IPS DF 6.9 (cell line): ENCODE measurements around the gene ARHGAP30.
A peak's percentile ranks its signal among the peaks of the same experiment; 100 is the strongest.
"Not testable (repeated sequence)": the region's sequence is repeated elsewhere in the genome, so short reads cannot be mapped to it uniquely, and the experiment has no call there.

Experiments used
- DNase-seq: peaks from one replicate; pipeline ENCODE4 v3.0.0-alpha.2; 2013; ENCODE audit warnings: low read depth, low spot score
- H3K27ac ChIP-seq: one replicate; pipeline ENCODE4 v1.5.1; 2013; ENCODE audit warnings: low read length, control low read depth
- H3K27me3 ChIP-seq: 2 replicates; pipeline ENCODE4 v1.6.1; 2013; ENCODE audit warnings: mild to moderate bottlenecking, low read length; ENCODE audit not compliant: control insufficient read depth, insufficient read depth
- H3K36me3 ChIP-seq: 2 replicates; pipeline ENCODE4 v1.6.1; 2013; ENCODE audit warnings: low read length; ENCODE audit not compliant: control insufficient read depth, insufficient read depth
- H3K4me1 ChIP-seq: 2 replicates; pipeline ENCODE4 v1.6.1; 2013; ENCODE audit warnings: low read length; ENCODE audit not compliant: control insufficient read depth, insufficient read depth
- H3K4me3 ChIP-seq: 2 replicates; pipeline ENCODE4 v1.5.1; 2013; ENCODE audit warnings: mild to moderate bottlenecking, low read length
- H3K9me3 ChIP-seq: 2 replicates; pipeline ENCODE4 v1.6.1; 2013; ENCODE audit warnings: low read length, inconsistent platforms; ENCODE audit not compliant: control insufficient read depth, insufficient read depth
- WGBS: extraction: QIAGEN DNeasy Blood & Tissue Kit; methylation state at CpG from one replicate; pipeline ENCODE4 v1.1.7; 2013; ENCODE audit warnings: mixed read lengths, missing lambda C conversion rate; ENCODE audit not compliant: insufficient read length, insufficient coverage; 5-methylcytosine and 5-hydroxymethylcytosine counted together

ARHGAP30 gene

GRCh38 chr1:161020509-161021164 is 49.1 kb downstream of the ARHGAP30 start, which contains the start of gene F11R:
Gene F11R, minus strand, starts transcription at chr1:161021152. Its CDS starts 79 bp downstream, at chr1:161021073.
- Histone ChIP-seq H3K4me1 (peaks cover 3% of the 10 kb centered on the region), H3K27me3 (no peaks in the 10 kb centered on the region), H3K27ac (no peak within 1 kb of the TSS), H3K4me3 (peak within 1 kb of the TSS; percentile 74), H3K36me3 (no peaks in the 10 kb centered on the region), H3K9me3 (no peaks in the 10 kb centered on the region)
- no peak for DNase-seq
- no CpG with 5 or more reads among the region's 36 CpGs for WGBS

GRCh38 chr1:161019751-161020495 is 49.8 kb downstream of the ARHGAP30 start:
- Histone ChIP-seq H3K27ac (no peak overlapping the region), H3K4me1 (peaks cover 3% of the 10 kb centered on the region), H3K4me3 (peak overlapping the region; percentile 74; the same call in 1 of the 2 replicates), H3K27me3 (no peaks in the 10 kb centered on the region), H3K36me3 (no peaks in the 10 kb centered on the region), H3K9me3 (no peaks in the 10 kb centered on the region)
- no peak for DNase-seq
- no CpG with 5 or more reads among the region's 10 CpGs for WGBS

DNA sequence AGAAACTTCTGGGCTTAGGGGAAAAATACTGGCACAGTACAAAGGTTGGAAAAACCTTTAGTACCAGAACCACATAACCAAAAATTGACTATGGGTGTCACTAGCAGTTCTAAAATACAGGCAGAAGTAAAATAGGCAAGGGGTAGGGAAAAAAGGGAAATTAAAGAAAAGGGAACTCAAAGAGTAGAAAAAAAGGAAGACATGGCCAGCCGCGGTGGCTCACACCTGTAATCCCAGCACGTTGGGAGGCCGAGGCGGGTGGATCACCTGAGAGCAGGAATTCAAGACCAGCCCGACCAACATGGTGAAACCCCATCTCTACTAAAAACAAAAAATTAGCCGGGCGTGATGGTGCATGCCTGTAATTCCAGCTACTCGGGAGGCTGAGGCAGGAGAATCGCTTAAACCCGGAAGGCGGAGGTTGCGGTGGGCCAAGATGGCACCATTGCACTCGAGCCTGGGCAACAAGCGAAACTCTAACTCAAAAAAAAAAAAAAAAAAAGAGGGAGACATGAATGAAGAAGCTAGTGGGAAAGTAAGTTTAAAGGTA is 50.5 kb downstream of the ARHGAP30 start:
- WGBS, result no CpG with 5 or more reads among the region's 15 CpGs
- H3K9me3 ChIP-seq, result not testable (repeated sequence)

DNA sequence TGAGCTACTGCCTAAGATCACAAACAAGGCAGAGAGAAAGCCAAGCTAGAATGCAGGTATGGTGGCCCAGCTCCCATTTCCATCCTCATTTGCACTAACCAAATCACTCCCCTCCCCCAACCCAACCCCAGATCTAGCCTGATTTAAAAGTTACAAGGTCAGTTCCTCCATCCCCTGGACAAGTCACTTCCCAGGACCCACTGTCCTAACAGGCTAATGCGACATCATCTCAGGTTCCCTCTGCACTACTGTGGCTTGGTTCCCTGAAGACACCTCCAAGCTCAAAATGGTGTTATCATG is 51.1 kb downstream of the ARHGAP30 start:
- no peak overlapping the region for H3K4me3 ChIP-seq
- H3K27me3 ChIP-seq, result no peaks in the 10 kb centered on the region
- WGBS, result no CpG with 5 or more reads among the region's 1 CpG
- no peaks in the 10 kb centered on the region for H3K36me3 ChIP-seq
- DNase-seq, result no peak
- H3K4me1 ChIP-seq, result peaks cover 3% of the 10 kb centered on the region
- no peaks in the 10 kb centered on the region for H3K9me3 ChIP-seq
- H3K27ac ChIP-seq, result no peak overlapping the region

More for the DNA sequence above, 50.5 kb downstream of the ARHGAP30 start:
- not testable (repeated sequence) for H3K27ac ChIP-seq, H3K27me3 ChIP-seq, H3K4me3 ChIP-seq, DNase-seq, H3K36me3 ChIP-seq, H3K4me1 ChIP-seq

DNA sequence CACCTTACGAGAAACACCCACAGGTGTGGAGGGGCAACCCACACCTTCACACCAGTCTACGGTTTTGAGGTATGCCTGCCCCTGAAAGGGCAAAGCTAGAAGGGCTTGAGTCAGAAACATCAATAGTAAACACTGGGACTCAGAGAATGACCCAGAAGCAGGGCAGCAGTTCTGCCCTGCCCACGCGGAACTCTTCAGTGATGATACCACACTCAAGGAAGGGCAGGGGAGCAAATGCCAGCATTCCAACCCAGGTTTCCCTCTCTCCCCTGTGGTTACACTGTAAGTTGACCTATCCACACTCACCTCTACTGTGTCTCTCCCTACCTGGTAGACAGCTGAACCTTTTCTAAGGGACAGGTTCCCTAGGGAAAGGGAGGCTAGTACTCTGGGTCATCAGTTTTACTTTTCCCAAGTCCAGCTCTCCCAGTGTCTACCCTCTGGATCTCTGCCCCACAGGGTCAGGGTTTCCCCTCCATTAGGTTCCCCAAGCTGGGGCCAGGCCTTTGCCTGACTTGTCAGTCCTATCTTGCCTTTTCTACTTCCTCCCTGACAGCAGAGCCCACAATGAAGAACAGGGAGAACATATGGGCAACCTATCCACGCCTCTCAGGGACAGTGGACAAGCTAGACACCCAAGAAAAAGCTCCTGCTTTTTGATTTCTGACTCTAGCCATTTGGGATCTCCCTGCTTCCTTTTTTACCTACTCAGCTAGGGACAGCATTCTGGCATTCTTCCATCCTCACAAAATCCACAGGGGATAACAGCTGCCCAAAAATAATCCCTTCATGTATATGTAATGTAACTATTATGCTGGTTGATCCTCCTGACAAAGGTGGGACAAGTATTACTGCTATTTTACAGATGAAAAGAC is 51.7 kb downstream of the ARHGAP30 start:
- Histone ChIP-seq H3K27me3 (no peaks in the 10 kb centered on the region), H3K4me3 (no peak overlapping the region), H3K36me3 (no peaks in the 10 kb centered on the region), H3K9me3 (no peaks in the 10 kb centered on the region), H3K27ac (no peak overlapping the region), H3K4me1 (peaks cover 7% of the 10 kb centered on the region)
- no CpG with 5 or more reads among the region's 5 CpGs for WGBS
- DNase-seq, result no peak

- WGBS, result no CpG with 5 or more reads among the region's 7 CpGs
Observed at GRCh38 chr1:161017181-161017580, 52.5 kb downstream of the ARHGAP30 start.

GRCh38 chr1:161016683-161017082 is 53.0 kb downstream of the ARHGAP30 start:
- H3K4me1 ChIP-seq, DNase-seq, H3K4me3 ChIP-seq, H3K36me3 ChIP-seq, H3K27ac ChIP-seq, H3K9me3 ChIP-seq, H3K27me3 ChIP-seq: not testable (repeated sequence)
- WGBS, result no CpG with 5 or more reads among the region's 1 CpG

More at GRCh38 chr1:161017181-161017580, 52.5 kb downstream of the ARHGAP30 start:
- H3K9me3 ChIP-seq, H3K36me3 ChIP-seq, H3K4me3 ChIP-seq, H3K4me1 ChIP-seq, H3K27ac ChIP-seq, H3K27me3 ChIP-seq, DNase-seq: not testable (repeated sequence)

- no peaks in the 10 kb centered on the region for H3K36me3 ChIP-seq
- H3K27ac ChIP-seq, result no peak overlapping the region
- DNase-seq, result no peak
- H3K4me1 ChIP-seq, result peaks cover 7% of the 10 kb centered on the region
- no peaks in the 10 kb centered on the region for H3K27me3 ChIP-seq
- H3K9me3 ChIP-seq, result no peaks in the 10 kb centered on the region
- WGBS, result no CpG with 5 or more reads among the region's 15 CpGs
- H3K4me3 ChIP-seq, result no peak overlapping the region
Observed at GRCh38 chr1:161013488-161014230, 56.0 kb downstream of the ARHGAP30 start.

GRCh38 chr1:161013131-161013487 is 56.6 kb downstream of the ARHGAP30 start:
- H3K36me3 ChIP-seq, result no peaks in the 10 kb centered on the region
- no peaks in the 10 kb centered on the region for H3K27me3 ChIP-seq
- no peak overlapping the region for H3K4me3 ChIP-seq
- no peaks in the 10 kb centered on the region for H3K9me3 ChIP-seq
- no peak overlapping the region for H3K27ac ChIP-seq
- peaks cover 7% of the 10 kb centered on the region for H3K4me1 ChIP-seq
- no peak for DNase-seq

DNA sequence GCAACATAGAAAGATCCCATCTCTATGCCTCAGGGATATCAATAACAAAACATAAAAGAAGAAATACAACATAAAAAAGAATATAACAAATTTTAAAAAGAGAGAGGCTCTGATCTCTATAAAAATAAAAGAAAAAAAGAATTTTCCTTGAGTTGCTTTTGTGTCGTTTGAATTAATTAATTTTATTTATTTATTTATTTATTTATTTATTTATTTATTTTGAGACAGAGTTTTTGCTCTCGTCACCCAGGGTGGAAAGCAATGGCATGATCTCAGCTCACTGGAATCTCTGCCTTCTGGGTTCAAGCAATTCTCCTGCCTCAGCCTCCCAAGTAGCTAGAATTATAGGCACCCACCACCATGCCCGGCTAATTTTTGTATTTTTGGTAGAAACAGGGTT is 57.3 kb downstream of the ARHGAP30 start:
- Histone ChIP-seq H3K36me3 (no peaks in the 10 kb centered on the region), H3K27ac (no peak overlapping the region), H3K4me1 (peaks cover 4% of the 10 kb centered on the region), H3K9me3 (peaks cover 2% of the 10 kb centered on the region; the same call in 1 of the 2 replicates), H3K27me3 (no peaks in the 10 kb centered on the region), H3K4me3 (no peak overlapping the region)
- DNase-seq, result no peak
- WGBS, result no CpG with 5 or more reads among the region's 3 CpGs
